Neural cell (in vitro differentiated cells): Measurements from ENCODE around the gene CDK5R1. TPM values are rescaled to one million over a fixed set of nuclear protein-coding genes. Genes with fewer than 3 reads are reported as not detected.

ENCODE experiments used
- H2AFZ ChIP-seq: fragments of 200-600, 300-800 bp; sonication (generic), shearing (Covaris generic); 2 replicates; pipeline ENCODE4 v1.6.0; 2014; ENCODE audit warnings: low read depth, mild to moderate bottlenecking, antibody characterized with exemption, low read length, moderate library complexity
- H3F3A ChIP-seq: fragments of 200-600 bp; shearing (Covaris generic); 2 replicates; pipeline ENCODE4 v1.6.1; 2016; ENCODE audit warnings: mild to moderate bottlenecking, moderate library complexity, mixed read lengths, antibody characterized with exemption, low read length; ENCODE audit not compliant: insufficient read depth, poor library complexity, severe bottlenecking
- H3K27ac ChIP-seq: fragments of 200-600, 300-800 bp; sonication (generic), shearing (Covaris generic); 2 replicates; pipeline ENCODE4 v1.5.1; 2014; ENCODE audit warnings: mild to moderate bottlenecking, low read length, moderate library complexity
- H3K27me3 ChIP-seq: fragments of 300-800, 200-600 bp; sonication (generic), shearing (Covaris generic); 2 replicates; pipeline ENCODE4 v1.6.0; 2014; ENCODE audit warnings: mild to moderate bottlenecking, low read depth, low read length, moderate library complexity; ENCODE audit not compliant: insufficient read depth
- H3K36me3 ChIP-seq: fragments of 300-800, 200-600 bp; sonication (generic), shearing (Covaris generic); 2 replicates; pipeline ENCODE4 v1.5.1; 2014; ENCODE audit warnings: mild to moderate bottlenecking, antibody characterized with exemption, low read length, moderate library complexity; ENCODE audit not compliant: insufficient read depth
- H3K4me2 ChIP-seq: fragments of 300-800, 200-600 bp; sonication (generic), shearing (Covaris generic); 2 replicates; pipeline ENCODE4 v1.6.0; 2014; ENCODE audit warnings: mild to moderate bottlenecking, low read length
- H3K4me3 ChIP-seq: fragments of 300-800, 200-600 bp; sonication (generic), shearing (Covaris generic); 2 replicates; pipeline ENCODE4 v1.5.1; 2014; ENCODE audit warnings: mild to moderate bottlenecking, low read length, moderate library complexity
- H3K79me2 ChIP-seq: fragments of 200-600 bp; shearing (Covaris generic); replicated peaks from 2 replicates; pipeline ENCODE4 v1.6.0; 2014; ENCODE audit warnings: mild to moderate bottlenecking, low read length, moderate library complexity; ENCODE audit not compliant: insufficient read depth
- H3K9ac ChIP-seq: fragments of 300-800, 200-600 bp; sonication (generic), shearing (Covaris generic); 2 replicates; pipeline ENCODE4 v1.6.1; 2016; ENCODE audit warnings: mild to moderate bottlenecking, low read length, mixed read lengths
- H3K9me2 ChIP-seq: fragments of 200-600 bp; shearing (Covaris generic); 2 replicates; pipeline ENCODE4 v1.6.1; 2016; ENCODE audit warnings: mild to moderate bottlenecking, low read length, mixed read lengths; ENCODE audit not compliant: insufficient read depth
- H3K9me3 ChIP-seq: fragments of 200-600, 300-800 bp; sonication (generic), shearing (Covaris generic); 2 replicates; pipeline ENCODE4 v1.6.1; 2016; ENCODE audit warnings: mild to moderate bottlenecking, mixed run types, low read length, moderate library complexity, mixed read lengths
- H4K20me1 ChIP-seq: fragments of 200-600 bp; shearing (Covaris generic); 2 replicates; pipeline ENCODE4 v1.6.1; 2016; ENCODE audit warnings: mild to moderate bottlenecking, mixed run types; ENCODE audit not compliant: insufficient read depth
- CTCF ChIP-seq: fragments of 450-650 bp; IDR thresholded peaks from 2 replicates; pipeline ENCODE4 v1.5.1; 2014; ENCODE audit warnings: antibody characterized with exemption, mild to moderate bottlenecking, moderate library complexity; ENCODE audit not compliant: poor library complexity, severe bottlenecking
- EP300 ChIP-seq: fragments of 450-650 bp; conservative IDR thresholded peaks from 2 replicates; pipeline ENCODE4 v1.6.1; 2014; ENCODE audit warnings: antibody characterized with exemption, mild to moderate bottlenecking, moderate library complexity; ENCODE audit not compliant: poor library complexity, severe bottlenecking
- EZH2 ChIP-seq: fragments of 200-600, 300-800 bp; shearing (Covaris generic), sonication (generic); IDR thresholded peaks from 2 replicates; pipeline ENCODE4 v1.6.1; 2014; ENCODE audit warnings: antibody characterized with exemption, low read length, borderline replicate concordance, mild to moderate bottlenecking; ENCODE audit not compliant: insufficient read depth, poor library complexity, severe bottlenecking
- MXI1 ChIP-seq: fragments of 450-650 bp; conservative IDR thresholded peaks from 2 replicates; pipeline ENCODE4 v1.6.1; 2014; ENCODE audit warnings: antibody characterized with exemption, mild to moderate bottlenecking; ENCODE audit not compliant: poor library complexity, severe bottlenecking
- POLR2AphosphoS5 ChIP-seq: IDR thresholded peaks from 2 replicates; pipeline ENCODE4 v1.6.1; 2012
- RAD21 ChIP-seq: fragments of 450-650 bp; conservative IDR thresholded peaks from 2 replicates; pipeline ENCODE4 v1.6.1; 2014; ENCODE audit warnings: antibody characterized with exemption, mild to moderate bottlenecking, moderate library complexity
- REST ChIP-seq: IDR thresholded peaks from 2 replicates; pipeline ENCODE4 v1.6.1; 2012; ENCODE audit warnings: borderline replicate concordance
- SMC3 ChIP-seq: fragments of 450-650 bp; conservative IDR thresholded peaks from 2 replicates; pipeline ENCODE4 v1.6.1; 2014; ENCODE audit warnings: antibody characterized with exemption, mild to moderate bottlenecking, moderate library complexity; ENCODE audit not compliant: poor library complexity
- TAF1 ChIP-seq: IDR thresholded peaks from 2 replicates; pipeline ENCODE4 v1.6.1; 2012; ENCODE audit warnings: low read depth
- polyA plus RNA-seq: library from polyadenylated mRNA; depleted of rRNA; stranded (reverse); fragments of >200 nt; gene quantifications from 2 replicates; pipeline ENCODE4 v1.2.3, GENCODE V29; 2014

CDK5R1 gene
- polyA plus RNA-seq, 1 donor from 2014 or later: 199 TPM

GRCh38 chr17:32513579-32513978 is 26.8 kb downstream of the CDK5R1 start:
- no peaks in the 10 kb centered on the region for H4K20me1 ChIP-seq
- H3K79me2 ChIP-seq: peaks cover 6% of the 10 kb centered on the region
- H3K9me2 ChIP-seq: no peaks in the 10 kb centered on the region
- H3F3A ChIP-seq: peaks cover 5% of the 10 kb centered on the region
- H3K4me2 ChIP-seq: no peak overlapping the region
- TF ChIP-seq EZH2: no peak
- TF ChIP-seq POLR2AphosphoS5: no peak
- no peak for TF ChIP-seq REST
- no peak for TF ChIP-seq CTCF
- no peak for TF ChIP-seq EP300
- TF ChIP-seq SMC3: no peak
- no peak for TF ChIP-seq MXI1
- TF ChIP-seq TAF1: no peak
- no peak for TF ChIP-seq RAD21
- no peak overlapping the region for H3K27ac ChIP-seq
- H2AFZ ChIP-seq: no peak overlapping the region
- no peak overlapping the region for H3K4me3 ChIP-seq
- H3K36me3 ChIP-seq: no peaks in the 10 kb centered on the region
- H3K9ac ChIP-seq: no peak overlapping the region
- H3K9me3 ChIP-seq: no peaks in the 10 kb centered on the region
- H3K27me3 ChIP-seq: no peaks in the 10 kb centered on the region

GRCh38 chr17:32514606-32515005 is 27.8 kb downstream of the CDK5R1 start:
- Histone ChIP-seq H2AFZ (no peak overlapping the region), H3K4me3 (no peak overlapping the region), H3K9me3 (no peaks in the 10 kb centered on the region), H3K9ac (no peak overlapping the region), H3K79me2 (peaks cover 6% of the 10 kb centered on the region), H3K36me3 (no peaks in the 10 kb centered on the region), H3K4me2 (no peak overlapping the region), H3K27me3 (no peaks in the 10 kb centered on the region), H3K9me2 (no peaks in the 10 kb centered on the region), H4K20me1 (no peaks in the 10 kb centered on the region), H3F3A (peaks cover 5% of the 10 kb centered on the region), H3K27ac (no peak overlapping the region)
- TF ChIP-seq RAD21 (no peak), EZH2 (no peak), POLR2AphosphoS5 (no peak), EP300 (no peak), MXI1 (no peak), TAF1 (no peak), REST (no peak), SMC3 (no peak), CTCF (no peak)
